HG02642 (cell line): ENCODE measurements around the gene GATA5.

Experiments
- ATAC-seq: cut with Tn5 transposase; IDR thresholded peaks from one replicate; pipeline ENCODE4 v1.9.1; 2021; ENCODE audit warnings: mild to moderate bottlenecking; ENCODE audit not compliant: unreplicated experiment, poor library complexity

GATA5 gene

GRCh38 chr20:62458275-62459251 lies 17.2 kb downstream of the GATA5 start:
- ATAC-seq, result no peak

DNA sequence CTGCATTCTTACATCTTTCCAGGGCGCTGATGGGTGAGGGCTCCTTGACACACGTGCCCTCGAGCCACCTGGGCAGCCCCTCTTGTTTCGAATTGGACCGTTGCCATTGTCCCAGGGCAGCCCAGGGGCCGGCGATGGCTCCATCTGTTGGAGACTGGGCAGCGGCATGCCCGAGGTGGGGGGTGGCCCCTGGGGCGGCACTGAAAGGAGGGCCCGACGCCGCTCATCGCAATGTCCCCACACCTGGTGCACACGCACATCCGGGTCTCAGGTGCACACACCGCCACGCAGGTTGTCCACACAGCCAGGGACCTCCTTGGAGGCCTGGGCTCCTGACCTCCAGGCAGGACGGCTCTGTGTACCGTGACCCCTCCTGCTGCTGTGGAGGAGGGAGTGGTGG lies 18.0 kb downstream of the GATA5 start:
- ATAC-seq, result no peak

- ATAC-seq, result no peak
These were observed 18.7 kb downstream of the GATA5 start for GRCh38 chr20:62457098-62457497.

DNA sequence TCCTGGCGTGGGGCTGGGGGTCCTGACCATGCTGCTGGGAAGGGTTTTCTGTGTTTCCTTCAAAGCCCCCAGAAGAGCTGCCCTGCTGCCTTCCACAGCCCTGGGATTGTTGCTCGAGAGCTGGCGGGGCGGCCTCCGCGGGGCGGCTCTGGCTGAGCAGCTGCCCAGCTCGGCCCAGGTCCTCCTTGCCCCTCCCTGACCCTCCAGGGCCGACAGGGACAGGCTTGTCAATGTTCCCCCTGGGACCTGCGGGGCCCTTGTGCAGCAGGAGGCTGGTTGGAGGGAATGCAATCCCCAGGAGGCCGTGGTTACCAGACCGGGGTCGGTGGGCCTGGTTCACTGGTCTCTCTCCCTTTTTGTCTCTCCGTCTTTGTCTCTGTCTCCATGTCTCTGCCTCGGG lies 19.9 kb downstream of the GATA5 start:
- no peak for ATAC-seq

DNA sequence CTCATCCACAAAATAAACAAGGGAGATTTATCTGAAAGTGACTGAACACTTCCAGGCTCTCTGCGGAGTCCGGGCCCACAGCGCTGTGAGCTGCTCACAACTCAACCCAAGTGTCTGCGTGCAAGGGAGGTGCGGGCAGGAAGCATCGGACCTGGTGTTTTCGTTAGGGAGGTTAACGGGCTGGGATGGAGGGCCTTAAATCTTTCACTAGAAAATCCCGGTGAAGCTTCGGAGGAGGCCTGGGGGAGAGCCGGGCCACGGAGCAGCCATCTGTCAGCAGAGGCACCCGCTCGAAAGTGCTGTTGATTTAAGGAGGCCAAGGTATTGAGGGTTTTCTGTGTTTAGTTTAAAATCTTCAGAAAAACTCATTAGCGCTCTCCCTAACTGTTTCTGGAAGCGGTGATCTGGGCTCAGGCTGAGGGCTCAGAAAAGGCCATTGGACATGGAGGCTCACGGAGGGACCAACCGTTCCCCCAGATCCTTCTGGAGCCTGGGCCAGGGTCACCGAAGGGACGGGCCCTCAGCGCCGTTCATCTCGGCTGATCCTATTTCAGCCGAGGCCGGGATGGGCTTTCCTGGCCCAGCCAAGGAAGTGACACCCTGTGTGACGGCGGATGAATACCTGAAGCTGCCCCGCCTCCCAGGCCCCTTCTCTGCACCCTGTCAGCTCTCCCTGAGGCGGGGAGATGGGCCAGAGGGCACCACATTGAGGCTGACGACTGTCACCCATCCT lies 20.7 kb downstream of the GATA5 start:
- no peak for ATAC-seq

DNA sequence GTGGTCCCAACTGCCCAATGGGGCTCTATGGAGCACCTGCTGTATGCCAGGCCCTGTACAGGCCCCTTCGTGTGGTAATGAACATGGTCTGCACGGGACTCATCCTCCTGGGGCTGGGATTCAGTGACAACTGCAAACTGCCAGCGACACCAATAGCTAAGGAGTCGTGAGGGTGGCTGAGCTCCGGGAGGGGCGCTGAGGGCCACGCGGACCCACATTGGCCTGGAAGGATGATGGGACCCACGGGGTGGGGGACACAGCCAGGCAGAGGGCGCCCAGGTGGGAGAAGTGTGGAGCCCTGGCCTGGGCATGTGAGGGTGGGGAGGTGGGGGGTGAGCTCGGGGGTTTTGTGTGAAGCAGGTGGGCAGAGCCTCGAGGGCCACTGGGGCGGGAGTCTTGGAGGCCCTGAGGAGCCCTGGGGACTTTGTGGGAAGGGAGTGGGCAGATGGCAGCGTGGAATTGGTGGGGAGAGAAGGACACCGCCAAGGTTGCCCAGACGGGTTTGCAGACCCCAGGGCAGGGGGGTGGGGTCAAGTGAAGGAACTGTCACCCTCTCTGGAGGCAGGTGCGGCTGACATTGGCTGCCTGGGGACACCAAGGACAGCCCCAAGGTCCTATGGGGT lies 22.5 kb downstream of the GATA5 start:
- ATAC-seq, result no peak

GRCh38 chr20:62452475-62453095 lies 23.2 kb downstream of the GATA5 start:
- ATAC-seq, result no peak

GRCh38 chr20:62451970-62452369 lies 23.8 kb downstream of the GATA5 start:
- no peak for ATAC-seq

- ATAC-seq, result no peak
These were observed 24.5 kb downstream of the GATA5 start for GRCh38 chr20:62451156-62451767.

- ATAC-seq, result no peak
These were observed 25.7 kb downstream of the GATA5 start for GRCh38 chr20:62449951-62450691.

- no peak for ATAC-seq
These were observed 27.0 kb downstream of the GATA5 start for GRCh38 chr20:62448788-62449187.

GRCh38 chr20:62448038-62448437 lies 27.8 kb downstream of the GATA5 start:
- ATAC-seq, result no peak

DNA sequence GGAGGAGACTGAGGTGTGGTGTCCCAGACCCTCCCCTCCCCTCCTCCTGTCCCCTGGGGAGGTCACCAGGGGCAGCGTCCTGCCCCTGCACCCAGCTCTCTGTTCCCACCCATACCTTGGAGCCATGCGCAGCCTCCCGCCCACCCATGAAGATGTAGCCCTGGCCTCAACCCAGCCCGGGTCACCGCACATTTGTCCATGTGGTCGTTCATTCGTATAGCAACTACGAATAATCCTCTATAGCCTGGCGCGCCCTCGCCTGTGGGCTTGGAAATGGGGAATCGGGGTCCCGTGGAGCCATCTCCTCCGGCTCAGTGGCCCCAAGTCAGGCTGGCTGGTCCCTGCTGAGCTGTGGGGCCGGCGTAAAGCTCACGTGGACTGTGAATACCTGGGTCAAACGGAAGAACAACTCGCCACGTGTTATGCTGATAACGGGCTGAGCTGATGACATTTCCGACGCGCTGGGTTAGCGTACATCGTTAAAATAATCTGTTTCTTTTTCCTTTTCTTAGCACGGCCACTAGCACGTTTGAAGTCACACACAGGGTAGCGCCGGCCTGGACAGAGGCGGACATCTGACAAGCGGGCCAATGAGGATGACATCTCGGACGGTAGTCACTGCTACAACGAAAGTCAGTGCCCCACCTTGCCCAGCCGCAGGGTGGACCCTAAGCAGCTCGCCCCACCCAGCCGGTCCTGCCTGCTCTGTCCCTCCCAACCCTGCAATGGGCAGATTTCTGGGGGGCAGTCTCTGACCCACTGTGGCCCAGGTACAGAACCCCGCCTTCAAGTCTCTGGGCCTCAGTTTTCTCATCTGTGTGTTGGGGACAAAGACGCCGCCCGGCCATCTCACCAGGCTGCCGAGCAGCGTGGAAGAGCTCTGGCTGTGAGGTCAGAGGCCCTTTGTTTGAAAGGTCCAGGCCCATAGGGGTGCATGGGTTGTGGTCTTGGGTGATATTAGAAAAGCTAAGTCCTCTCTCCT lies 28.6 kb downstream of the GATA5 start:
- ATAC-seq, result no peak

DNA sequence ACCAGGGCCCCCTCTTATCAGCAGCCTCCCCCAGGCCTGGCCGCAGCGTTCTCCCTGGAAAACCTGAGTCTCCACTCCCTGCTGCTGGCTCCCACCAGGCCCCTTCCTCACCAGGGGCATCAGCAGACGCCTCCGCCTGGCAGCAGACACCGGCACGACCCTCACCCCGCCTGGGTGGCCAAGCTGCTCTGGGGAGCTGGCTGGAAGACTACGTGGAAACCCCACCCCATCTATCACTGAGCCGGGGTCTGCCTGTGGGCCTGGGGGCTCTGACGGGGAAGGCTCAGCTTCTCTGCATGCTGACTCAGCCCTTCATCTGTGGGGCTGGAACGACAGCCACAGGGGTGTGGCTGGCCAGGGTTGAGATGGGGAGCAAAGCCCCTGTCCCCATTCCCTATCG lies 29.3 kb downstream of the GATA5 start:
- no peak for ATAC-seq

- ATAC-seq, result no peak
These were observed 30.0 kb downstream of the GATA5 start for GRCh38 chr20:62445553-62446340.

- ATAC-seq, result no peak
These were observed 31.5 kb downstream of the GATA5 start for GRCh38 chr20:62444286-62444685.

GRCh38 chr20:62441987-62442539 lies 33.7 kb downstream of the GATA5 start:
- ATAC-seq, result no peak
